Measurements from ENCODE around the gene ENG.

GRCh38 chr9:127841087-127841835 lies 13.2 kb downstream of the ENG start:
- TF ChIP-seq CTCF (IDR thresholded peaks at IDR 0.05) = no peak
- no peak for TF ChIP-seq POLR2A (IDR thresholded peaks at IDR 0.05)
